GM12878 (cell line): ENCODE measurements around the gene PPDPF. TPM values are rescaled to one million over a fixed set of nuclear protein-coding genes. Genes with fewer than 3 reads are reported as not detected.

Experiments used
- ASH2L ChIP-seq: fragments of 300-600, 200-600 bp; sonication (generic); IDR thresholded peaks from 2 replicates; pipeline ENCODE4 v1.6.1; 2017; ENCODE audit warnings: low read depth, mild to moderate bottlenecking, borderline replicate concordance
- BRCA1 ChIP-seq: IDR thresholded peaks from 2 replicates; pipeline ENCODE4 v1.6.1; 2011; ENCODE audit warnings: low read depth, low read length, improper control_type of control experiment
- CEBPZ ChIP-seq: fragments of 150-350 bp; IDR thresholded peaks from 2 replicates; pipeline ENCODE4 v1.6.1; 2016; ENCODE audit warnings: low read depth, low read length
- ETV6 ChIP-seq, 2 experiments: fragments of 450-650 bp in 1 of 2; IDR thresholded peaks in 1 of 2; conservative IDR thresholded peaks in 1 of 2; 2 replicates each; pipeline ENCODE4 v1.6.1; 2014; ENCODE audit warnings: antibody characterized with exemption in 1 of 2, borderline replicate concordance in 1 of 2, low read depth in 1 of 2, mild to moderate bottlenecking in 1 of 2, moderate library complexity in 1 of 2
- GATAD2B ChIP-seq: fragments of 450-650 bp; conservative IDR thresholded peaks from 2 replicates; pipeline ENCODE4 v1.6.1; 2017; ENCODE audit warnings: low read depth, mild to moderate bottlenecking, moderate library complexity
- IKZF1 ChIP-seq: fragments of 450-650 bp; conservative IDR thresholded peaks from 2 replicates; pipeline ENCODE4 v1.6.1; 2017; ENCODE audit warnings: antibody characterized with exemption, mild to moderate bottlenecking
- IRF5 ChIP-seq: fragments of 450-650 bp; IDR thresholded peaks from 2 replicates; pipeline ENCODE4 v1.6.1; 2017; ENCODE audit warnings: borderline replicate concordance
- MTA3 ChIP-seq: IDR thresholded peaks from 2 replicates; pipeline ENCODE4 v1.6.1; 2012; ENCODE audit warnings: low read length, inconsistent platforms, borderline replicate concordance
- NFYA ChIP-seq: IDR thresholded peaks from 2 replicates; pipeline ENCODE4 v1.6.1; 2011; ENCODE audit warnings: low read depth, mild to moderate bottlenecking, low read length, improper control_type of control experiment, borderline replicate concordance
- POU2F2 ChIP-seq: IDR thresholded peaks from 3 replicates; pipeline ENCODE4 v1.6.1; 2011; ENCODE audit warnings: low read depth, mild to moderate bottlenecking, low read length, borderline replicate concordance
- STAT3 ChIP-seq: IDR thresholded peaks from 2 replicates; pipeline ENCODE4 v1.6.1; 2011; ENCODE audit warnings: low read depth, low read length, improper control_type of control experiment
- WRNIP1 ChIP-seq: IDR thresholded peaks from 2 replicates; pipeline ENCODE4 v1.6.1; 2011; ENCODE audit warnings: low read depth, low read length, improper control_type of control experiment, borderline replicate concordance
- ZBTB33 ChIP-seq: fragments of 450-650 bp; IDR thresholded peaks from 2 replicates; pipeline ENCODE4 v1.6.1; 2017; ENCODE audit warnings: mild to moderate bottlenecking
- polyA plus RNA-seq, 11 experiments: library from polyadenylated mRNA; depleted of rRNA in 4 of 11; unstranded in 6 of 11; stranded (reverse) in 5 of 11; fragments of >200 nt; fragmentation: Nextera tagmentation in 4 of 11; fragmentation: Illumina TruSeq in 1 of 11; extraction: Ambion mirVana in 4 of 11; extraction: Trizol in 1 of 11; gene quantifications; 1 replicate in 1 of 11; 2 replicates in 10 of 11; pipeline versions ENCODE4 v1.2.1 to v1.2.3, GENCODE V29; 2011 to 2016; ENCODE audit warnings: inconsistent platforms in 2 of 11, missing spikeins in 2 of 11, low read depth in 1 of 11
- total RNA-seq, 4 experiments: library from RNA; depleted of rRNA in 3 of 4; stranded (reverse); fragments of >200 nt in 3 of 4; fragmentation: Illumina TruSeq in 1 of 4; extraction: Trizol in 1 of 4; gene quantifications; 2 replicates each; pipeline versions ENCODE4 v1.2.1 to v1.2.3, GENCODE V29; 2013 to 2021
- TF ChIP-seq, protein P1 (sequence below): fragments of 450-650 bp; IDR thresholded peaks from 2 replicates; pipeline ENCODE4 v1.6.1; 2017; ENCODE audit warnings: mild to moderate bottlenecking, moderate library complexity
- TF ChIP-seq, protein P2 (sequence below): fragments of 450-650 bp; IDR thresholded peaks from 2 replicates; pipeline ENCODE4 v1.6.1; 2018; ENCODE audit warnings: mild to moderate bottlenecking, low read depth, moderate library complexity; ENCODE audit not compliant: partially characterized antibody

The PPDPF gene
- total and polyA plus RNA-seq, 10 of the 15 experiments (the other 5 are each of a cell fraction or from before 2014, with no cell fraction given): 0.32 to 154 (median 22.8) TPM

DNA sequence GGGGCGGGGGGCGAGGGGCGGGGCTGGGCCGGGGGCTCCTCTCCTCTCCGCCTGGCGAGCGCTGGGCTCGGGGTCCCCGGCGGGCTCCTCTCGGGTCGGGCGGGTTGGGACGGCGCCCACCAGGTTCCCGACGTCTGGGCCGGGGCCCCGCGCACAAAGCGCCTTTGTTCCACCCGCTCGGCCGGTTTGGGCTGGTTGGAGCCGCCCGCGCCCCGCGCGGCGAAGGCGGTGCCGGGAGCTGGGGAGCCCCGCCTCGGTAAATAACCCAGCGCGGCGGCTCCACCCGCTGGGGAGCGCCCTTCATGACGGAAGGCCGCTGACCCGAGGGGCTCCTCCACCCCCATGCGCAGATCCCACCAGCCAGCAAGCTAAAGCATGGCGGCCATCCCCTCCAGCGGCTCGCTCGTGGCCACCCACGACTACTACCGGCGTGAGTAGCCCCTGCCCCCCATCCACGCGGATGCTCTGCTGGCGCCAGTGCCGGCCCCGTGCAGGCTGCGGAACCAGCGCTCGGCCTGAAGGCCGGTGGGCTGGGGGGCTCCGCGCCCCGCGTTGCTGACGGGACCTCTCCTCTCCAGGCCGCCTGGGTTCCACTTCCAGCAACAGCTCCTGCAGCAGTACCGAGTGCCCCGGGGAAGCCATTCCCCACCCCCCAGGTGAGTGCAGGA is 503 bp downstream of the PPDPF start (continued):
- TF ChIP-seq CEBPZ: no peak
- no peak for TF ChIP-seq IRF5
- no peak for TF ChIP-seq WRNIP1
- TF ChIP-seq IKZF1: no peak
- TF ChIP-seq GATAD2B: 0 out of 2 replicates have a peak, but pooled peaks have one; percentile 31
- TF ChIP-seq, protein P1, sequence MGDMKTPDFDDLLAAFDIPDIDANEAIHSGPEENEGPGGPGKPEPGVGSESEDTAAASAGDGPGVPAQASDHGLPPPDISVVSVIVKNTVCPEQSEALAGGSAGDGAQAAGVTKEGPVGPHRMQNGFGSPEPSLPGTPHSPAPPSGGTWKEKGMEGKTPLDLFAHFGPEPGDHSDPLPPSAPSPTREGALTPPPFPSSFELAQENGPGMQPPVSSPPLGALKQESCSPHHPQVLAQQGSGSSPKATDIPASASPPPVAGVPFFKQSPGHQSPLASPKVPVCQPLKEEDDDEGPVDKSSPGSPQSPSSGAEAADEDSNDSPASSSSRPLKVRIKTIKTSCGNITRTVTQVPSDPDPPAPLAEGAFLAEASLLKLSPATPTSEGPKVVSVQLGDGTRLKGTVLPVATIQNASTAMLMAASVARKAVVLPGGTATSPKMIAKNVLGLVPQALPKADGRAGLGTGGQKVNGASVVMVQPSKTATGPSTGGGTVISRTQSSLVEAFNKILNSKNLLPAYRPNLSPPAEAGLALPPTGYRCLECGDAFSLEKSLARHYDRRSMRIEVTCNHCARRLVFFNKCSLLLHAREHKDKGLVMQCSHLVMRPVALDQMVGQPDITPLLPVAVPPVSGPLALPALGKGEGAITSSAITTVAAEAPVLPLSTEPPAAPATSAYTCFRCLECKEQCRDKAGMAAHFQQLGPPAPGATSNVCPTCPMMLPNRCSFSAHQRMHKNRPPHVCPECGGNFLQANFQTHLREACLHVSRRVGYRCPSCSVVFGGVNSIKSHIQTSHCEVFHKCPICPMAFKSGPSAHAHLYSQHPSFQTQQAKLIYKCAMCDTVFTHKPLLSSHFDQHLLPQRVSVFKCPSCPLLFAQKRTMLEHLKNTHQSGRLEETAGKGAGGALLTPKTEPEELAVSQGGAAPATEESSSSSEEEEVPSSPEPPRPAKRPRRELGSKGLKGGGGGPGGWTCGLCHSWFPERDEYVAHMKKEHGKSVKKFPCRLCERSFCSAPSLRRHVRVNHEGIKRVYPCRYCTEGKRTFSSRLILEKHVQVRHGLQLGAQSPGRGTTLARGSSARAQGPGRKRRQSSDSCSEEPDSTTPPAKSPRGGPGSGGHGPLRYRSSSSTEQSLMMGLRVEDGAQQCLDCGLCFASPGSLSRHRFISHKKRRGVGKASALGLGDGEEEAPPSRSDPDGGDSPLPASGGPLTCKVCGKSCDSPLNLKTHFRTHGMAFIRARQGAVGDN: no peak
- TF ChIP-seq NFYA: no peak
- 0 out of 3 replicates have a peak, but pooled peaks have one; percentile 5 for TF ChIP-seq POU2F2
- no peak for TF ChIP-seq ASH2L
- no peak for TF ChIP-seq STAT3
- TF ChIP-seq, protein P2, sequence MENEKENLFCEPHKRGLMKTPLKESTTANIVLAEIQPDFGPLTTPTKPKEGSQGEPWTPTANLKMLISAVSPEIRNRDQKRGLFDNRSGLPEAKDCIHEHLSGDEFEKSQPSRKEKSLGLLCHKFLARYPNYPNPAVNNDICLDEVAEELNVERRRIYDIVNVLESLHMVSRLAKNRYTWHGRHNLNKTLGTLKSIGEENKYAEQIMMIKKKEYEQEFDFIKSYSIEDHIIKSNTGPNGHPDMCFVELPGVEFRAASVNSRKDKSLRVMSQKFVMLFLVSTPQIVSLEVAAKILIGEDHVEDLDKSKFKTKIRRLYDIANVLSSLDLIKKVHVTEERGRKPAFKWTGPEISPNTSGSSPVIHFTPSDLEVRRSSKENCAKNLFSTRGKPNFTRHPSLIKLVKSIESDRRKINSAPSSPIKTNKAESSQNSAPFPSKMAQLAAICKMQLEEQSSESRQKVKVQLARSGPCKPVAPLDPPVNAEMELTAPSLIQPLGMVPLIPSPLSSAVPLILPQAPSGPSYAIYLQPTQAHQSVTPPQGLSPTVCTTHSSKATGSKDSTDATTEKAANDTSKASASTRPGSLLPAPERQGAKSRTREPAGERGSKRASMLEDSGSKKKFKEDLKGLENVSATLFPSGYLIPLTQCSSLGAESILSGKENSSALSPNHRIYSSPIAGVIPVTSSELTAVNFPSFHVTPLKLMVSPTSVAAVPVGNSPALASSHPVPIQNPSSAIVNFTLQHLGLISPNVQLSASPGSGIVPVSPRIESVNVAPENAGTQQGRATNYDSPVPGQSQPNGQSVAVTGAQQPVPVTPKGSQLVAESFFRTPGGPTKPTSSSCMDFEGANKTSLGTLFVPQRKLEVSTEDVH: no peak
- no peak for TF ChIP-seq ETV6 (conservative IDR thresholded peaks at IDR 0.05 in 1 of 2, IDR thresholded peaks at IDR 0.05 in 1 of 2; ENCODE audit: borderline replicate concordance in 1 of 2, low read depth in 1 of 2)
- no peak for TF ChIP-seq ZBTB33
- no peak for TF ChIP-seq MTA3
- no peak for TF ChIP-seq BRCA1
